GM18907 (cell line): ENCODE results near the gene HTR6.
"Not testable (repeated sequence)": the region's sequence is repeated elsewhere in the genome, so short reads cannot be mapped to it uniquely, and the experiment has no call there.

ENCODE experiments used
- ATAC-seq: cut with Tn5 transposase; IDR thresholded peaks from one replicate; pipeline ENCODE4 v1.9.1; 2021; ENCODE audit warnings: mild to moderate bottlenecking, moderate library complexity; ENCODE audit not compliant: unreplicated experiment

HTR6 gene

DNA sequence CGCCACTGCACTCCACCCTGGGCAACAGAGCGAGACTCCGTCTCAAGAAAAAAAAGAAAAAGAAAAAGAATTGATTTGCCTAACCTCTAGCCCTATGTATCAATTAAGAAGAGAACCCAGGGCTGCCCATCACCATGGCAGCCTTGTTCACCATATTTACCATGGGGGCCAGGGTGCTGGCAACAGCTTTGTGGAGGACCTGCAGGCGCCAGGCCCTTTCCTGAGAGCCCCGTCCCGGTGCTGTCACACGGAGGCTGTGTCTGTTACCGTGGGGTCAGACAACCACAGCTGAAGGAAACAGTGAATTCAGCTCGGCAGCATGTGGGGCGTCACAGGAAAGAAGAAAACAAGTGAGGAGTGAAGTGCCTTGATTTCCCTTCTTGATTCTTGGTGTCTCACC, 27.1 kb upstream of the HTR6 start:
- ATAC-seq, result no peak

GRCh38 chr1:19639228-19639627, 25.4 kb upstream of the HTR6 start:
- not testable (repeated sequence) for ATAC-seq

DNA sequence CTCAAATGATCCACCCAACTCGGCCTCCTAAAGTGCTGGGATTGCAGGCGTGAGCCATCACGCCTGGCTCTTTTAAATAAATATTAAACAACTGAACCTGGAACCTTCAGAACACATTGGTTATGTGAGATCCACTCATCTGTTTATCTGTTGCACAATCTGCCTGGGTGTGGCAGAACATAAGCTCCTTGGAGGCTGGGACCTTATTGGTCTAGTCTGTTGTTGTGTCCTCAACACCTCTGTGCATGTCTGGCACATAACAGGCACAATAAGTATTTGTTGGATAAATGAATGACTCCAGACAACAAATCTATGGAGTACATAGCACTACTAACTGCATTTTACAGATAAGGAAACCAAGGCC, 24.7 kb upstream of the HTR6 start:
- no peak for ATAC-seq

- ATAC-seq, result no peak
Observed at GRCh38 chr1:19640363-19641316, 24.0 kb upstream of the HTR6 start.

- no peak for ATAC-seq
Observed at GRCh38 chr1:19643121-19643520, 21.6 kb upstream of the HTR6 start.

- ATAC-seq, result no peak
Observed at GRCh38 chr1:19643602-19644394, 20.9 kb upstream of the HTR6 start, which contains the start of gene NBL1. TSS of gene NBL1 (plus strand) at chr1:19644311. CDS start at chr1:19655031, 10,720 bp downstream.

GRCh38 chr1:19644395-19644680, 20.3 kb upstream of the HTR6 start:
- ATAC-seq, result no peak

DNA sequence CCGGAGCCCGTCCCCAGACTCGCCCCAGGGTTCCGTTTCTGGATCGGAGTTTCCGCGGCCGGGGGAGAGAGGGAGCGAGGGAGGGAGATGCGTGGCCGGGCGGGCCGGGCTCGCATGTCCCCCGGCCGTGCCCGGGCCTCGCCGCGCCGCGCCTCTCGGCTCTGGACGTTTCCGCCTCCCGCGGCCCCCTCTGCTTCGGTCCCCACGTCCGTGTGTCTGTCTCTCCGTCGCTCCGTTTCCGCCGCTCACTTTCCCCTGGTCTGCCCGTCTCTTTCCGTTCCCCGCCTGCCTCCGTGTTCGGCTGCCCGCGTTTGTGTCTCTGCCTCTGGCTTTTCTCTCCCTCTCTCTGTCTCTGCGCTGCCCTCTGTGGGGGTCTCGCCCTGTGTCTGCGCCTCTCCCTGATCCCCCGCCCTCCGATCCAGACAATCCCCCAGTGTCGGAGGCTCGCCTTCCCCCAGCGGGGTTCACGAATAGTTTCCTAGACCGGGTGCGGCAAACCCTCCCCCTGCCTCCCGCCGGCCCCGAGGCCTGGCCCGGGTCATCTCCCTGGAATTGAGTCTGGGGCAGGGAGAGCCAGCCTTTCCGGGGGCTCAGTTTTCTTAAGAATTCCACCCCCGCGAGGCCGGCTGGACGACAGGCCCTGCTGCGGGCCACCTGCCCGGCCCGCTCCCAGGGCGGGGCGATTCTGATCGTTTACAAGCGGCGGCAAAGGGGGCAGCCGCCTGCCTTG, 19.8 kb upstream of the HTR6 start:
- ATAC-seq, result no peak

GRCh38 chr1:19645411-19646251, 19.0 kb upstream of the HTR6 start:
- no peak for ATAC-seq

DNA sequence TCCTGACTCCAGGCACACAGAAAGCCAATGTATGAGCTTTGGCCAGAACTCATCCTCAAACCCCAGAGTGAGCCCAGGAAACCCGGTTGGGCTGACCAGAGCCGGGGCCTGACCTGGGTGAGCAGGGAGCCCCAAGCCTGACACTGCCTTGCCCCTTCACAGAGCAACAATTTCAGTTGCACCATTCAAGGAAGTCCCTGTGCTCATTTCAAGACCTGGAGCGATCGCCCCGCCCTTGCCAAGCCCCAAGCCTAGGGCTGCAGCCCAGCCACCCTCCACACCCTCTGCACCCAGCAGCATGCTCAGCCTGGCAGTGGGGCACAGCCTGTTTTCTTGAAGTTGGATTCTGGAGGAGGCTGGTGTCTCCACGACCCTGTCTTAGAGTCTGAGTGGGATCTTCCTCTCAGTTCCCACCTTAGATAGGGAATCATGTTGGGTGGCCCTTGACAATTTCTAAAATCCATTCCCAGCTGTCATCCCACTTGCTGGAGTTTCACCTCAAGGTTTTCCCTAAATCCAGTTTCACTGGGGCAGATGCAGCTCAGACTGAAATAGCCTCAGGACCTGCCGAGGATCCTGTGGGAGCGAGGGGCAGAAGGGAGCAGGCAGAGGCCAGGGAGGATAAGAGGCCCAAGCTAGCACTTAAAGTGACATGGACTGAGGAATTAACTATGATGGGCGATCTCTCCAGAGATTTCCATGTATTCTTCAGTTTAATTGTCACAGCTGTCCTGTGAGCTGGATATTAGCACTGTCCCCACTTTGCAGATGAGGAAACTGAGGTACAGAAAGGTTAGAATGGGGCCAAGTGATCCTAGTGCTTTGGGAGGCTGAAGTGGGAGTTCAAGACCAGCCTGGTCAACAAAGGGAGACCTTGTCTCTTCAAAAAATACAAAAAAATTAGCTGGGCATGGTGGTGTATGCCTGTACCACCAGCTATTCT, 18.0 kb upstream of the HTR6 start:
- ATAC-seq, result no peak

DNA sequence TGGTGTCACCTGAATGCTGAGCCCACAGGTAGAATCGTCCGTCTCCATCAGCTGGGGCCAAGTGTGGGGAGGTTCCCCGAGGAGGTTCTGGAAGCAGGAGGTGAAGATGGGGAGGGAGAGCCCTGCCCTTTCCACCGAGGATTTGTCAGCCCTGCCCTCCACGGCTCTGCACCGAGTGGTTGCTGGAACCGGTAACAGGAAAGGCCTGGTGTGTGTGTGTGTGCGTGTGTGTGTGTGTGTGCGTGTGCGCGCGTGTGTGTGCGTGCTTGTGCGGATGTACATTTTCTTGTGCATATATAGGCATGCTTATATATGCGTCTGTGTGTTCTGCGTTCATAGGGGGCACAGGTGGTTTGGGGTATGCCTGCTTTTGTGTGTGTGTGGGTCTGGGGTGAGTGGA, 17.0 kb upstream of the HTR6 start:
- no peak for ATAC-seq

- ATAC-seq, result no peak
Observed at GRCh38 chr1:19648239-19648638, 16.4 kb upstream of the HTR6 start.

GRCh38 chr1:19648689-19649088, 16.0 kb upstream of the HTR6 start:
- no peak for ATAC-seq

GRCh38 chr1:19650416-19651140, 14.1 kb upstream of the HTR6 start:
- ATAC-seq, result no peak

DNA sequence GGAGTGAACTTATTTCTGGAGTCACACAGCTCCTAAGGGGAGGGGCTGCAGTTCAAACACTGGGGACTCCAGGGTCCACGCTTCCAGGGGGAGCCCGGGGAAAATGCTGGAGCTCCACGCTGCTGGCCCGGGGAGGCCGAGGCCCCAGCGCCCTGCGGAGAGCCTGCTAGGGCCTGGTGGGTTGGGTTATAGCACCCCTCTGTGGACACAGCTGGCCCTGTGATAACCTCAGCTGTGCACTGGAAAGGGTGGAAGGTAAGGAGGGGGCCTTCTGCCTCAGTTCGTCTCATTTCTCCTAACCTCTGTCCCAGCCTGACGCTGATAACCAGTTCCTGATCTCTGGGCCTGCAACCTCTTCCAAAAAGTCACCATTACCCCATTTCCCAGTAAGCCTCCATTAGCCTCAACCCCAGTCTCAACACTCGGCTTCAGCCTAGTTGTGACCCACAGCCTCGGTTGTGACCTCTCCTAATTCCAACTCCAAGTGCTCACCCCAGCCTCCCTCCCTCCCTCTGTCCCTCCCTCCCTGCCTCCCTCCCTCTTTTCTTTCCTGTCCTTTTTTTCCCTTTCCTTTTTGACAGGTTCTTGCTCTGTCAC, 13.4 kb upstream of the HTR6 start:
- no peak for ATAC-seq

DNA sequence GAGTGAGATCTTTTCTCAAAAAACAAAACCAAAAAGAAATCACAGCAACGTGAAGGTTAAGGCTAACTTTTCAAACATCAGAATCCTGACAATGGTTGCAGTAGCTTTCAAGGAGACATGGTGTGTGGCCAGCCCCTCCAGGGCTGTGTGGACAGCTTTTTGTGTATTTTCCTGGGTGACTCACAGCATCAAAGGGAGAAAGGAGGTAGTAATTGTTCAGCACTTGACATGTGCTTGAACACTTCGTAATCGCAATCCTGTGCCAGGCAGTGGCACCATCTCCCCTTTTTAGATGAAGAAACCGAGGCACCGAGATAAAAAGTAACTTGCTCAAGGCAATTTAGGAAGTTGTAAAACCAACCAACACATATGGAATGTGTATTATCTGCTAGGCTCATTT, 10.3 kb upstream of the HTR6 start:
- ATAC-seq, result no peak

DNA sequence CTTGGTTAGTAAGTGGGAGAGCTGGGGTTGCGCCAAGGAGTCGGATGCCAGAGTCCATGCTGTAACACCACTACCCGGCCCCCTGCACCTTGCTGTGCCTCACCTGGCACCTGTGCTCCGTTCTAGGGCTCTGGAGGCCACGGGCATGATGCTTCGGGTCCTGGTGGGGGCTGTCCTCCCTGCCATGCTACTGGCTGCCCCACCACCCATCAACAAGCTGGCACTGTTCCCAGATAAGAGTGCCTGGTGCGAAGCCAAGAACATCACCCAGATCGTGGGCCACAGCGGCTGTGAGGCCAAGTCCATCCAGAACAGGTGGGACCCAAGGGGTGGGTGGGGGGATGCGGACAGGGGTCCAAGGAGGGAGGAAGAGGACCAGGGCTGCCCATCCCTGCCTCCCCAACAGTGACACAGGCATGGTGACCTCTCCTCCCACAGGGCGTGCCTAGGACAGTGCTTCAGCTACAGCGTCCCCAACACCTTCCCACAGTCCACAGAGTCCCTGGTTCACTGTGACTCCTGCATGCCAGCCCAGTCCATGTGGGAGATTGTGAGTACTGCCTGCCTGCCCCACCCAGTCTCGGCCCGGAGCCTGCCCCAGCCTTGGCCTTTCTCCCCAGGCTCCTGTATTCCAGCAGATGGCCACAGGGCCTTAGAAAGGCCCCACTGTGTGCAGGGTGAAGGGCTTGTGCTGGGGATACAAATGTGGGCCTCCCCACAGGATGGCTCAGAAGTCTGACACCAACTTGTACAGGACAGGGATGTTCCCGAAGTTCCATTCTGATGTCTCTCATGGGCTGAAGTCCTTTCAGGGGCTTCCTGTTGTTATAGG, 9.6 kb upstream of the HTR6 start:
- no peak for ATAC-seq

DNA sequence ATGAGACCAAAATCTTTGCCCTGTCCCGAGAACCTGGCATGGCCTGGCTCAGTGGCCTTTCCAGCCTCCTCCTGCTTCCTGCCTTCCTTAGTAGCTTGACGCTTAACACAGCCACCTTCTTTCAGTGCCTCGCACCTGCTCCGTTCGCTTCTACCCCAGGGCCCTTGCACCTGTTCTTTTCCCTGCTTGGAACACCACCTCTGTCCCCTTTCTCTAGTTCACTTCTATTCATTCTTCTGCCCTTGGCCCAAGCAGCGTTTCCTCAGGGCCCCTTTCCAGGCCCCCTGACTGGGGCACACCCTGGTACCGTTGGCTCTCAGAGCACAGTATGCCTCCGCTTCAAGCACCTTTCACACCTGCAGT, 9.0 kb upstream of the HTR6 start:
- no peak for ATAC-seq
